K562 (cell line): ENCODE results near the gene EGLN3. TPM values are rescaled to one million over a fixed set of nuclear protein-coding genes. Genes with fewer than 3 reads are reported as not detected.

ENCODE experiments used
- DPF2 ChIP-seq: fragments of 450-650 bp; IDR thresholded peaks from 2 replicates; pipeline ENCODE4 v1.6.1; 2016
- EP400 ChIP-seq: fragments of 450-650 bp; IDR thresholded peaks from 2 replicates; pipeline ENCODE4 v1.6.1; 2017; ENCODE audit warnings: antibody characterized with exemption, mild to moderate bottlenecking, moderate library complexity
- EWSR1 ChIP-seq: fragments of 450-650 bp; IDR thresholded peaks from 2 replicates; pipeline ENCODE4 v1.6.1; 2018; ENCODE audit warnings: borderline replicate concordance, mild to moderate bottlenecking, low read depth, moderate library complexity; ENCODE audit not compliant: partially characterized antibody
- EZH2 ChIP-seq: IDR thresholded peaks from 2 replicates; pipeline ENCODE4 v1.6.1; 2012; ENCODE audit warnings: low read depth, mild to moderate bottlenecking, inconsistent platforms, low read length, borderline replicate concordance
- JUND ChIP-seq, 2 experiments: IDR thresholded peaks; 2 replicates in 1 of 2; 3 replicates in 1 of 2; pipeline ENCODE4 v1.6.1; 2011; ENCODE audit warnings: borderline replicate concordance in 2 of 2, low read depth in 2 of 2, low read length in 2 of 2, improper control_type of control experiment in 1 of 2, missing biosample characterization in 1 of 2, missing genetic modification characterization in 1 of 2, missing genetic modification reagents in 1 of 2
- MAFG ChIP-seq: fragments of 450-650 bp; conservative IDR thresholded peaks from 2 replicates; pipeline ENCODE4 v1.6.1; 2016; ENCODE audit warnings: missing genetic modification characterization, missing compliant biosample characterization
- NCOR1 ChIP-seq: fragments of 450-650 bp; IDR thresholded peaks from 2 replicates; pipeline ENCODE4 v1.6.1; 2016; ENCODE audit warnings: mild to moderate bottlenecking, moderate library complexity
- NELFE ChIP-seq: IDR thresholded peaks from 2 replicates; pipeline ENCODE4 v1.6.1; 2011; ENCODE audit warnings: mild to moderate bottlenecking; ENCODE audit not compliant: insufficient read depth, insufficient read length
- PYGO2 ChIP-seq: fragments of 450-650 bp; IDR thresholded peaks from 2 replicates; pipeline ENCODE4 v1.6.1; 2016; ENCODE audit warnings: mild to moderate bottlenecking, missing genetic modification characterization, moderate library complexity, missing compliant biosample characterization
- RHOXF2B ChIP-seq: fragments of 250-450 bp; sonication (Bioruptor Pico); conservative IDR thresholded peaks from 2 replicates; pipeline ENCODE4 v1.5.1; 2021
- RUNX1 ChIP-seq: sonication (generic); IDR thresholded peaks from 2 replicates; pipeline ENCODE4 v1.6.1; 2016; ENCODE audit warnings: antibody characterized with exemption, low read depth
- SLC30A9 ChIP-seq: fragments of 250-450 bp; sonication (Bioruptor Pico); IDR thresholded peaks from 2 replicates; pipeline ENCODE4 v1.8.0; 2022; ENCODE audit warnings: mild to moderate bottlenecking, moderate library complexity
- TCFL5 ChIP-seq: fragments of 250-450 bp; sonication (Bioruptor Pico); conservative IDR thresholded peaks from 2 replicates; pipeline ENCODE4 v1.6.1; 2021; ENCODE audit warnings: mild to moderate bottlenecking, moderate library complexity, matching md5 sums
- TEAD4 ChIP-seq, 2 experiments: sonication (generic) in 1 of 2; formaldehyde crosslinking in 1 of 2; IDR thresholded peaks; 2 replicates each; pipeline versions ENCODE4 v1.6.1 to v1.8.0; 2012 to 2022; ENCODE audit warnings: borderline replicate concordance in 1 of 2, inconsistent platforms in 1 of 2, low read length in 1 of 2, mild to moderate bottlenecking in 1 of 2, missing genetic modification reagents in 1 of 2
- TFAM ChIP-seq: fragments of 250-450 bp; sonication (Bioruptor Pico); conservative IDR thresholded peaks from 2 replicates; pipeline ENCODE4 v1.5.0; 2021; ENCODE audit warnings: mild to moderate bottlenecking, moderate library complexity
- XRCC3 ChIP-seq: fragments of 450-650 bp; IDR thresholded peaks from 2 replicates; pipeline ENCODE4 v1.6.1; 2017; ENCODE audit warnings: mild to moderate bottlenecking, moderate library complexity
- XRCC5 ChIP-seq: fragments of 200-400 bp; formaldehyde crosslinking; IDR thresholded peaks from 2 replicates; pipeline ENCODE4 v1.6.1; 2017; ENCODE audit warnings: low read depth, mild to moderate bottlenecking, low read length
- ZBTB17 ChIP-seq: fragments of 450-650 bp; formaldehyde crosslinking; IDR thresholded peaks from 2 replicates; pipeline ENCODE4 v1.4.0; 2020; ENCODE audit warnings: mild to moderate bottlenecking
- ZFX ChIP-seq: sonication (generic); formaldehyde crosslinking; IDR thresholded peaks from 2 replicates; pipeline ENCODE4 v1.8.0; 2022; ENCODE audit warnings: mild to moderate bottlenecking, missing genetic modification reagents, moderate library complexity
- ZNF184 ChIP-seq: sonication (generic); formaldehyde crosslinking; IDR thresholded peaks from 2 replicates; pipeline ENCODE4 v1.5.0; 2020; ENCODE audit warnings: missing genetic modification reagents
- ZNF224 ChIP-seq: sonication (generic); formaldehyde crosslinking; IDR thresholded peaks from 2 replicates; pipeline ENCODE4 v1.8.0; 2022; ENCODE audit warnings: mild to moderate bottlenecking, missing genetic modification reagents
- ZNF408 ChIP-seq: fragments of 250-450 bp; sonication (Bioruptor Pico); IDR thresholded peaks from 2 replicates; pipeline ENCODE4 v1.4.0; 2020; ENCODE audit warnings: low read depth, mild to moderate bottlenecking, moderate library complexity
- ZNF696 ChIP-seq: fragments of 250-450 bp; sonication (Bioruptor Pico); conservative IDR thresholded peaks from 2 replicates; pipeline ENCODE4 v1.4.0; 2020; ENCODE audit warnings: mild to moderate bottlenecking, moderate library complexity
- ZNF76 ChIP-seq: fragments of 250-450 bp; sonication (Bioruptor Pico); IDR thresholded peaks from 2 replicates; pipeline ENCODE4 v1.4.0; 2020; ENCODE audit warnings: mild to moderate bottlenecking, moderate library complexity, borderline replicate concordance
- polyA plus RNA-seq, 8 experiments: library from polyadenylated mRNA; depleted of rRNA in 4 of 8; stranded (reverse) in 5 of 8; unstranded in 3 of 8; fragments of >200 nt; fragmentation: Nextera tagmentation in 2 of 8; fragmentation: Illumina TruSeq in 1 of 8; extraction: Ambion mirVana in 2 of 8; extraction: Trizol in 1 of 8; gene quantifications; 2 replicates each; pipeline versions ENCODE4 v1.2.1 to v1.2.3, GENCODE V29; 2011 to 2014; ENCODE audit warnings: inconsistent platforms in 1 of 8, missing spikeins in 1 of 8
- total RNA-seq, 7 experiments: library from RNA; depleted of rRNA in 6 of 7; stranded (reverse); fragments of >200 nt in 6 of 7; fragmentation: Illumina TruSeq in 2 of 7; extraction: Trizol in 2 of 7; gene quantifications; 2 replicates each; pipeline versions ENCODE4 v1.2.1 to v1.2.3, GENCODE V29; 2011 to 2021; ENCODE audit warnings: low replicate concordance in 1 of 7
- TF ChIP-seq, protein P1 (sequence below): sonication (generic); IDR thresholded peaks from 2 replicates; pipeline ENCODE4 v1.6.1; 2016
- TF ChIP-seq, protein P2 (sequence below): fragments of 250-450 bp; sonication (Bioruptor Pico); IDR thresholded peaks from 2 replicates; pipeline ENCODE4 v1.5.0; 2020; ENCODE audit warnings: mild to moderate bottlenecking, borderline replicate concordance
- TF ChIP-seq, protein P3 (sequence below): sonication (generic); formaldehyde crosslinking; IDR thresholded peaks from 2 replicates; pipeline ENCODE4 v1.8.1; 2023; ENCODE audit warnings: mild to moderate bottlenecking, missing genetic modification reagents

Gene EGLN3
- total and polyA plus RNA-seq, 9 of the 15 experiments (the other 6 are each of a cell fraction or from before 2014, with no cell fraction given) = 2.5 to 87.6 (median 5.8) TPM

DNA sequence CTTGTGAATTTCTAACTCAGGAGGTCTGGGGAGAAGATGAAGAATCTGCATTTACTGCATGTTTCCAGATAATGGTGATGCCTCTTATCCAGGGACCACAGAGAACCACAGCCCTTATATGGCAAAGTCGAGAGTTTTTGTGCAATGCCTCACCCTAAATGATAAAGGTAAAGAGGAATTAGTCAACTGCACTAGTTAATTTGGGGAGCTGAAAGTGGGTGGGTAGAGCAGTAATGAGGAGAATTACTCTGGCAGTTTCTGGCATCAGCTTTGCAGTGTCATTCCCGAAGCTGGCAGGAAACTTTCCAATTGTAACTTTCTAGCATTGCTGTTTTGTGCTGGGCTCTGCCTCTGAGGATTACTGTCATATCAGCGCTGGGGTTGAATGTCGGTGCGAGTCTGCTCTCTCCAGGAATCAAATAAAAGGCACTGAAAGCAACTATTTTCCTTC lies 10.3 kb downstream of the EGLN3 start (continued):
- TF ChIP-seq SLC30A9 (CRISPR knock-in tag) (no peak), MAFG (peak; percentile 32; the same call in 1 of the 2 replicates), ZNF408 (CRISPR knock-in tag) (no peak), ZNF696 (CRISPR knock-in tag) (no peak), TFAM (CRISPR knock-in tag) (no peak), XRCC3 (no peak), ZFX (no peak), ZNF184 (CRISPR knock-in tag) (no peak), ZBTB17 (CRISPR knock-in tag) (no peak), XRCC5 (no peak), EP400 (no peak), JUND (IDR thresholded peaks at IDR 0.05; ENCODE audit: borderline replicate concordance, low read depth, low read length) (no peak), JUND (tag; IDR thresholded peaks at IDR 0.05; ENCODE audit: borderline replicate concordance, low read depth, low read length) (no peak), PYGO2 (tag) (no peak), TEAD4 (IDR thresholded peaks at IDR 0.05; ENCODE audit: low read length) (peak; percentile 65), TEAD4 (CRISPR knock-in tag; IDR thresholded peaks at IDR 0.05; ENCODE audit: borderline replicate concordance) (no peak), RHOXF2B (CRISPR knock-in tag) (no peak), TCFL5 (CRISPR knock-in tag) (no peak), RUNX1 (no peak), ZNF76 (CRISPR knock-in tag) (no peak), EZH2 (no peak), NELFE (no peak), ZNF224 (CRISPR knock-in tag) (no peak), EWSR1 (no peak), DPF2 (peak; percentile 63), NCOR1 (peak; percentile 43; the same call in 1 of the 2 replicates)
- TF ChIP-seq, protein P1, sequence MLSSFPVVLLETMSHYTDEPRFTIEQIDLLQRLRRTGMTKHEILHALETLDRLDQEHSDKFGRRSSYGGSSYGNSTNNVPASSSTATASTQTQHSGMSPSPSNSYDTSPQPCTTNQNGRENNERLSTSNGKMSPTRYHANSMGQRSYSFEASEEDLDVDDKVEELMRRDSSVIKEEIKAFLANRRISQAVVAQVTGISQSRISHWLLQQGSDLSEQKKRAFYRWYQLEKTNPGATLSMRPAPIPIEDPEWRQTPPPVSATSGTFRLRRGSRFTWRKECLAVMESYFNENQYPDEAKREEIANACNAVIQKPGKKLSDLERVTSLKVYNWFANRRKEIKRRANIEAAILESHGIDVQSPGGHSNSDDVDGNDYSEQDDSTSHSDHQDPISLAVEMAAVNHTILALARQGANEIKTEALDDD = peak; percentile 100
- TF ChIP-seq, protein P2, sequence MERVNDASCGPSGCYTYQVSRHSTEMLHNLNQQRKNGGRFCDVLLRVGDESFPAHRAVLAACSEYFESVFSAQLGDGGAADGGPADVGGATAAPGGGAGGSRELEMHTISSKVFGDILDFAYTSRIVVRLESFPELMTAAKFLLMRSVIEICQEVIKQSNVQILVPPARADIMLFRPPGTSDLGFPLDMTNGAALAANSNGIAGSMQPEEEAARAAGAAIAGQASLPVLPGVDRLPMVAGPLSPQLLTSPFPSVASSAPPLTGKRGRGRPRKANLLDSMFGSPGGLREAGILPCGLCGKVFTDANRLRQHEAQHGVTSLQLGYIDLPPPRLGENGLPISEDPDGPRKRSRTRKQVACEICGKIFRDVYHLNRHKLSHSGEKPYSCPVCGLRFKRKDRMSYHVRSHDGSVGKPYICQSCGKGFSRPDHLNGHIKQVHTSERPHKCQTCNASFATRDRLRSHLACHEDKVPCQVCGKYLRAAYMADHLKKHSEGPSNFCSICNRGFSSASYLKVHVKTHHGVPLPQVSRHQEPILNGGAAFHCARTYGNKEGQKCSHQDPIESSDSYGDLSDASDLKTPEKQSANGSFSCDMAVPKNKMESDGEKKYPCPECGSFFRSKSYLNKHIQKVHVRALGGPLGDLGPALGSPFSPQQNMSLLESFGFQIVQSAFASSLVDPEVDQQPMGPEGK (CRISPR knock-in tag) = no peak
- TF ChIP-seq, protein P3, sequence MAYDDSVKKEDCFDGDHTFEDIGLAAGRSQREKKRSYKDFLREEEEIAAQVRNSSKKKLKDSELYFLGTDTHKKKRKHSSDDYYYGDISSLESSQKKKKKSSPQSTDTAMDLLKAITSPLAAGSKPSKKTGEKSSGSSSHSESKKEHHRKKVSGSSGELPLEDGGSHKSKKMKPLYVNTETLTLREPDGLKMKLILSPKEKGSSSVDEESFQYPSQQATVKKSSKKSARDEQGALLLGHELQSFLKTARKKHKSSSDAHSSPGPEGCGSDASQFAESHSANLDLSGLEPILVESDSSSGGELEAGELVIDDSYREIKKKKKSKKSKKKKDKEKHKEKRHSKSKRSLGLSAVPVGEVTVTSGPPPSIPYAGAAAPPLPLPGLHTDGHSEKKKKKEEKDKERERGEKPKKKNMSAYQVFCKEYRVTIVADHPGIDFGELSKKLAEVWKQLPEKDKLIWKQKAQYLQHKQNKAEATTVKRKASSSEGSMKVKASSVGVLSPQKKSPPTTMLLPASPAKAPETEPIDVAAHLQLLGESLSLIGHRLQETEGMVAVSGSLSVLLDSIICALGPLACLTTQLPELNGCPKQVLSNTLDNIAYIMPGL (CRISPR knock-in tag) = no peak
